NOMO-1 treated with dmso at 0.1 percent for 144 hours (cell line): ENCODE results near the gene ZC2HC1C.

Source experiments
- DNase-seq: peaks from one replicate; lab custom pipeline; 2025; ENCODE audit not compliant: unreplicated experiment; lab: John Stamatoyannopoulos, UW

The ZC2HC1C gene, protein sequence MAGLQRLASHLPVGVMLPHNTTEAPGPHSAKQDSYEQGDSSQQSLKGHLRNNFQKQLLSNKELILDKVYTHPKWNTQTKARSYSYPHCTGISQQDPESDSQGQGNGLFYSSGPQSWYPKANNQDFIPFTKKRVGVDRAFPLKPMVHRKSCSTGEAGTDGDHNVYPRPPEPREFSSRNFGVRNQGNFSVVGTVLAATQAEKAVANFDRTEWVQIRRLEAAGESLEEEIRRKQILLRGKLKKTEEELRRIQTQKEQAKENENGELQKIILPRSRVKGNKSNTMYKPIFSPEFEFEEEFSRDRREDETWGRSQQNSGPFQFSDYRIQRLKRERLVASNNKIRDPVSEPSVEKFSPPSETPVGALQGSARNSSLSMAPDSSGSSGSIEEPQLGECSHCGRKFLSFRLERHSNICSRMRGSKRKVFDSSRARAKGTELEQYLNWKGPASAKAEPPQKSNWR

DNA sequence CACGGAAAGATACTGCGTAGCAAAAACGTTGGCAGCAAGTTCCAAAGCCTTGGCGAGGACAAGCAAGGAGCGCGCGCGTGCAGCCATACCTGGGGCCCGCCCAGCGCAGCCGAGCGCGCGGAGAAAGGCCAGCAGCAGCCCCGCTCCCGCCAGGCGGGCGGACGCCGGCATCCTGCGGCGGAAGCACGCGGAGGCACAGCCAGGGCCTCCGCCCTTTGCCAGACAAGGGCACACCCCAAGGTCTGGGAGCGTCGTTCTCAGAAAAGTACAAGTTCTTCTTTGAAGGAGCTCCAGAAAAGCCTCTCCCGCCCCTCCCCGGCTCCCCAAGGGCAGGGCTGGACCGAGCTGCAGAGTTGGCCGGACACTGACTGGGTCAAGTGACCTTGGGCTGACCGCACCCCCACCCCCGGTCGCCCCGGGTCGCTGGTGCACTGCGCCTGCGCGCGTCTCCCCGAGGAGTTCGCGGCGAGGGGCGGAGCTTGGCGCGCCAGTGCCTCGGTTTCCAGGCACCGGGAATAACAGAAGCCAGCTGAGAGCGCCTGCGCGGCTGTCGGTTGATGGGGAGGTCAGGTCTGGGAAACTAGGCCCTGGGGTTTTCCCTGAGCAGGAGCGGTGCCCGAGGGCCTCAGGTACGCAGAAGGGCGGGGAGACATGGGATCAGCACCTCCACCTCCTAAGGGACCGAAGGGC, at the start of gene ZC2HC1C:
ZC2HC1C (plus strand) TSS at position 521 of the 690 bp plus-strand sequence. CDS start 933 bp downstream, outside the sequence.
- peak; percentile 70 for DNase-seq

DNA sequence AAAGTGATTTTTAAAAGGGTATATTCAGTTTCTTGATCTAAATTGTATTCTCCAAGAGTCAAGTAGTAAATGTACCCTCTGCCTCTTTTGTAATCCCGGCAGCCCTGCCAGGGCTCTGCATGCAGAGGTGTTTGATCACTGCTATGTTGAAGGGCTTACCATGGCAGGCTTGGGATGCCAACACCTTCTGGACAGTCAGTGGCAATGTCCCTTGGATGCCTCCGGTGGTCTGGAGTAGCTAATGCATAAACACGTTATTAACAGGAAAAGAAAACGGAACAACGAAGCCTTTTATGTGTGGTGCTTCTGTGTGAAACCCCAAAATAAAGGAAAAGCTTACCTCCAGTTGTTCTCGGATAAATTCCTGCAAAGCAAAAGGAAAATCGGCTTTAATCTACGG, 46.8 kb upstream of the ZC2HC1C start:
- DNase-seq = no peak

DNA sequence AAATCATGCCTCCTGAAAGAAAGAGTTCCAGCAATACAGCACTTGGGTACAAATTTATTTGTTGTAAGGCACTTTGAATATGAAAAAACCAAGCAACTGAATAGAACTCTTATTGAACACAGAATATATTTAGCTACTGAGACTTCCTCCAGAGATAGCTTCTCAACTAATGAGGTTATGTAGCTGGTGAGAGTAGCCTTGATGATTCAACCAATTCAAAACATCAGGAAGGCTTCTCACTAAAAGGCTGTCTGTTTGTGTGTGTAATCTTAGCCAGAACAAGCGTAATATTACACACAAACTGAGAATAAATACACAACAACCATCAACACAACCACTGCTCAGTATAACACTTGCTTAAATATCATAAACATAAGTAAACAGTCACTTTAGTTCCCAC, 46.3 kb upstream of the ZC2HC1C start:
- no peak for DNase-seq

DNA sequence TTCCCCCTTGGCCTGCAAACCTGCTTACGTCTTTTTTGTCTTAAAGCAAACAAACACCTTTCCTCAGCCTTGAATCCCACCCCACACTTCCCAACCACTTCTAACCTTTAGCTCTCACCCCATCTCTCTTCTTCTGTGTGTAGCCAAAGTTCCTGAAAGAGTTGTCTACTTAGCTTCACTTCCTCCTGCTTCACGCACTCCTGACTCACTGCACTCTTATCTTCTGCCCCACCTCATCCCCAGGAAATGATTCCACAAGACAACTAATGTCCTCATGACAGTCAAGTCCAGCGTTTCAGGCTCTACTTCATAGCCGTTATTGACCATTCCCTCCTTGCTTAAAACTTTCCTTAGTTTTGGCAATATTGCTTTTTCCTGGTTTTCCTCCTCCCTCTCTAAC, 44.4 kb upstream of the ZC2HC1C start:
- DNase-seq = no peak

DNA sequence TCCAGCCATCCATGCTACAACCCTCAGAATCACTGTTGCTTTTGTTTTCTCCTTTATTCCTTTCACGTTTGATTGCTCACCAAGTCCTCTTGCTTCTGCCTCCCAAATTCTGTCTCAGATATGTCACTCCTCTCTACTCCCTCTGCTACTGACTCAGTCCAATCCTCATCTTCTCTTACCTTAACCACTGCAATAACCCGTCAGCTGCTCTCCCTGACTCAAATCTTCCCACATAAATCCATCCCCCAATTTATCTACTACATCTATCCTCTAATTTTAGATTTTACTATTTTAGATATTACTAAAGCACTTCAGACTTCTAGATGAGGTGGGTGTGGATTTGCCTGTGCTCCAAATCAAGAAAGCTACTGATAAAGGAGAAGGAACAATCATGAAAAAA, 43.6 kb upstream of the ZC2HC1C start:
- no peak for DNase-seq

DNA sequence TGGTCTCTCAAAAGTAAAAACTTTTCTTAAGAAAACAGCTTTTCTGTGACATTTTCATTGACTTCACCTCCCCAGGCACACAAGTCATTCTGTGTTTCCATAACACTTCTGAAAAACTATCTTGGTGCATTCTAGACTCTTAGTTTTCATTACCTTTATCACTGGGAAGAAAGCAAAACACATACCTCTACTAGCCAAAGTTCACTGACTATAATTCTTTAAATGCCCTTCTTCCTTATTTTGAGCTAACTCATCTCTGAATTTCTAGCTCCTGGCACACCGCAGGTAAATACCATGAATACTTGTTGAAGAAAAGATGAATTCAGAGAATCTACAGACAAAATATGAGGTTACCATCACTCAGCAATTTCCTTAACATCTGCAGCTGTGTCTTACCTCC, 39.3 kb upstream of the ZC2HC1C start:
- no peak for DNase-seq

DNA sequence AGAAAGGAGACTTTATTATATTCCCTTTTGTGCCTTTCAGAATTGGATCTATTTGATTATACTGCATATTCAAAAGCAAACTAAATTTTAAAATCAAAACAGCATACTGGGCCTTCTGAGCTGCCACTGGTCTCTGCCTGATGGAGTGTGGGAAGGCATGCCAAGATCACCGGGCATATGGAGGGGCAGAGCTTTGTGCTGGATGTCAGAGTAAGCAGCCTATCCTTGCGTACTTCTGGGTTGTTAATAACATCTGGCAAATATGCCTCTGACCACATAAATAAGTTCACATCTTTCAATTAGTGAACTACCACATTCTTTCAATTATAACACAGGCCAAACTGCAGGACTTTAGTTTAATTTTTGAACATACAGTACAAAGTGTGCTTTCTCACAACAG, 36.5 kb upstream of the ZC2HC1C start:
- no peak for DNase-seq

DNA sequence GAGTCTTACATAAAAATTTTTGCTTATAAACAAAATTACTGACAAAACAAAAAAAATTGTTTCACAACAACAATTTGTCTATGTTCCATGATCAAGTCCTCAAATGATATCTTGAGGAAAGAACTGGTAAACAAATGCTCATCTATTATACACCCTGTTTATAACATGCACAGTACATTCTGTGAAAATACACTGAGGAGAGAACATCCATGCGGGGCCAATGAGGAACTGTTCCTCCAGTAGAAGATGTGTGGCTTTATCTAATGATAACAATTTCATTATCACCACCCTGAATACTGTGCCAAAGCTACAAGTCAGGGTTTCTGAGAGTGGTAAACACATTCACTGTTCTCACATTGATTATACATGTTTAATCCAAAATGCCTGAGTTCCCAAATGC, 28.9 kb upstream of the ZC2HC1C start:
- DNase-seq = no peak

DNA sequence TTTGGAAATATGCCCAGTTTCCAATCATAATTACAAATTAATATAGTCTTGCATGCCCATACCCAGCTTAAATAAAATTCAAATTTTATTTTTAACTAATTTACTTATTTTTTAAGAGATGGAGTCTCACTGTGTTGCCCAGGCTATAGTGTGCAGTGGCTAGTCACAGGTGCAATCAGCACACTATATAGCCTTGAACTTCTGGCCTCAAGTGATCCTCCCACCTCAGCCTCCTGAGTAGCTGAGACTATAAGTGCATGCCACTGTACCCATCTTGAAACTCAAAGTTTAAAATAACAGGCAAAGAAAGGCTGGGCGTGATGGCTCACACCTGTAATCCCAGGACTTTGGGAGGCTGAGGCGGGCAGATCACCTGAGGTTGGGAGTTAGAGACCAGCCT, 28.5 kb upstream of the ZC2HC1C start:
- DNase-seq = no peak

DNA sequence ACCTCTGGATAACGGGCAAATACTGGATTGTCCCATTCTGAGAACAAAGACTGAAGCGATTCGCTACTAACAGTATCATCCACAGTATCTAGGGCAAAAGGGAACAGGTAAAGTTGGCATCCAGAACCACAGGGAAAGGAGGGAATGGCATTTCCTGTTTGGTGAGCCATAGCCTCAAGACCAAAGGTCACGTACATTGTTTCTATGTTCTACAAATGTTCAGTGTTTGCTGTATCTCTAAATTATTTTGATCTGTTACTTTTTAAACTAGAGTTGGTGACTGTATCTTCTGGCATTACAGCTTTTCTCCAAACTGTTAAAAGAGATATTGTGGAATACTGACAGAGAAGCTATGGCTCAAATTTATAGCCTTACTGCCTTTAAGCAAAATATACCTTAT, 27.8 kb upstream of the ZC2HC1C start:
- no peak for DNase-seq

DNA sequence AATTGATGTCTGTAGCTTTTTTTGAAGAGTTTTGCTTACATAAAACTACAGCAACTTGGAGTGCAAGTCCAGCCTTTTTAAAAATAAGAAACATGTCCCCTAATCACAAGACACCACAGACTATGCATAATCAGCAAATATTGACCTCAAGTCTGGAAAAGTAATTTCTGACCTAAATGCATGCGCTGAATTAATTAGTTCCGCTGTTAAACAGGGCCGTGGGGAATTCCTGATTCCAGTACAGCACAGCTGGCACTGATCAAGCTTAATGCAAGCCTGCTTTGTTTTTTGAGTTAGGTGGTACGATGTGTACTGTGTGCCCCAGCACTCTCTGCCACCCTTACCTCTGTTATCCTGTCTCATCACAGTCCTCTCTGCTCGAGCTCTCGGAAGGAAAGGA, 27.4 kb upstream of the ZC2HC1C start:
- no peak for DNase-seq

DNA sequence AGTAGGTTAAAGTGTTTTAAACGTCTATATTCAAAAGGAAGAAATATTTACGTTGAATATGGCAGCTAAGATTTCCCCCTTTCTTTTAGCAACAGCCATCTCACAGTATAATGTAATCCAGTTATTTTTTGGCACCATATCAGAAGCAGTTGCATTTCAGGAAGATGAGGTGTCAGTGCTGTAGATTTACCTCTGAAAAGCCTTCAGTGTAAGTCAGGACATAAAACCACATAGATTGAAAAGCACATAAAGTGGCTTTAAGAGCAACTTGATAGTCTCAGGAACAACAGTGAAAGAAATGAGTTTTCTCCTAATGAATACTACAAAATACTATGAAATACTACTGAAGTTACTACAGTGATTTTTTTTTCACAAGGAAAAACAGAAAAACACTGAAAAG, 25.1 kb upstream of the ZC2HC1C start:
- no peak for DNase-seq

DNA sequence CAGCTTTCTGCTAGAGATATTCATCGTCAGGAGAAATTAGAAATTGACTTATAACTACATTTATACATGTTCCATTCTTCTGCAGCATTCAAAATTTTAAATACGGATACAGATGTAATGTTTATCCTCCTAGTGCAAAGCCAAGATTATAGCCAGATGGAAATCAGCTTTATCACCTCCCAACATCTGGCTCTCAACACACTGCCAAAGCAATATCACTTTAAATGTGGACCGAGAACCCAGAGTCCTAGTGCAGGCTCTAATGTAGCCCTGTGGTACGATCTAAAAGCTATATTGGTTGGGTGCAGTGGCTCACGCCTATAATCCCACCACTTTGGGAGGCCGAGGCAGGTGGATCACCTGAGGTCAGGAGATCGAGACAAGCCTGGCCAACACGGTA, 24.7 kb upstream of the ZC2HC1C start:
- DNase-seq = no peak

DNA sequence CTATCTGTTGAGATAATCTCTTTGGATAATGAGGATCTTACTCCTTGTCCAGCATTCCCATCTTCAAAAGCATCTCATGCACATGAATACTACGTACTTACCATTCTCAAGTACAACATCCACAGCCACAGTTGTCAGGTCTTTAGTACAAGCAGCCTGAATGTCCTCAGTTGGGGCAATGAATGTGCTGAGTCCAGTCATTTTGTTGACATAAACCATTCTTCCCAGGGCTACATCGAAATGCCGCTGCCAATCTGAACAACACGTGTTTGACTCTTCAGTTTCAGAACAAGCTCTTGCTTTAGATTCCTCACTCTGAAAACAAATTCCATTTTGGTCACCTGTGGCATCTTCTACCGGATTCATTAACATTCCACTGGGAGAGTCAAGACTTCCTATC, 23.2 kb upstream of the ZC2HC1C start:
- DNase-seq = no peak

DNA sequence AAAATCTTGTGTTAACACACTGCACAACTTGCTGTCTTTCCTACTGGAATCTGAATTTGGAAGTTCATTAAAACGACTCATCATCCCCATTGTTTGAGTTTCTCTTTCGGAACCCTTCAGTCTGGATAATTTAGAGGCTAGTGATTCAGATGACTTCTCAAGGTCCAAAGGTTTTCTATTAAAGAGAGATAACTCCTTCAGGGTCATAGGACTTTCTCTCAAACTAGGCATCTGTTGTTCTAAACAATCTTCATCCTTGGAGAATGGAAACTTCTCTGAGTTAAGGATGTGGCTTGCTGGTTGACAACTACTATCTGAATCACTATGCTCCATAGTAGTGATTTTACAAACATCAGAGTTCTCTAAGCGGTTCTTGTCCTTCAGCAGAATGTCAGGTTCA, 22.5 kb upstream of the ZC2HC1C start:
- no peak for DNase-seq

DNA sequence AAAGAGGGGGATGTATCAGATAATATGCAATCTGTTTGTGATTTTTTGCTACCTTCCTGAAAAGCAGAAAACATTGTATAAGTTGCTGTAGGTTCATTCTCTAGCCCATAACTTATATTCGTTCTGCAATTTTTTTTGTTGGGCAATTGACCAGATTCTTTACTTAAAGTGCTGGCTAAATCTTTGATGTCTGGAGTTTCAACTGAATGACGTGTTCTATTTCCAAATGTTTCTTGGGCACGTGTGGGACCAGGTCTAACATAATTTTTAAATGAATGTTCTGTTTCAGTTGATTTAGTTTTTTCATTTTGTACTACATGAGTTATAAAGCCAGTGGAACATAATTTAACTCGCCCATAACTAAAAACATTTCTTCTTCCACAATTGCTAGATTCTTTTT, 21.9 kb upstream of the ZC2HC1C start:
- DNase-seq = no peak

DNA sequence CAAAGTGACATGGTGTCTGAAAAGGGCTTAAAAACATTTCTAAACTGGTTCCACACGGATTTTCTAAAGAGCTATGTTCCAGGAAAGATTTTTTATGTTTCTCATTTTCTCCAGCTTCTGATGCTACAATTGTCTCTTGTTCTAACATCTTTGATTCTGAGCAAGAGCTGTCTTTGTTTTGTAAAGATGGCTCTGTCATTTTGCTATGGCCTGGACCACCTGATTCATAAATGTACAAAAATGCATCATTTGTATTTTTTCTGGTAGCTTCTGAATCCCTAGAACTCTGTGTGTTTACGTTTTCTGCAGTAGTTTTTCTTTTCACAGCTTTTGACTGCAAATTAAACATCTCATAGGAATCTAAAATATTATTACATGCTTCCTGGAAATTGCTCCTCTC, 21.3 kb upstream of the ZC2HC1C start:
- DNase-seq = no peak

DNA sequence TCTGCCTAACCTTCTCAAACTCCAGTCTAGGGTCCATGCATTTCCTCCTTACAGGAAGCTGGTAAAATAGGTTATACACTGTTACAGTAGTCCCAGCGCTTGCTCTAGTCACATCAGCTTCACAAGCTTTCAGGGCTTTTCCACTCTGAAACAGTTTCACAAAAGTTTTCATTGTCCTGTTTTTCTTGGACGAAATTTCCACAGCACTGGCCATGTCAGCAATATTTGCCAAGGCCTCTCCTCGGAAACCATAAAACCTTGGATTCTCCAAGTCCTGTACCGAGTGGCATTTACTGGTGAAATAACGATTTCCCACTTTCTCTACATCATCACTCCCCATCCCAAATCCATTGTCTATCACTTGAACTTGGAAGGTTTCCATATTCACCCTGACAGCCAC, 20.3 kb upstream of the ZC2HC1C start:
- DNase-seq = no peak

DNA sequence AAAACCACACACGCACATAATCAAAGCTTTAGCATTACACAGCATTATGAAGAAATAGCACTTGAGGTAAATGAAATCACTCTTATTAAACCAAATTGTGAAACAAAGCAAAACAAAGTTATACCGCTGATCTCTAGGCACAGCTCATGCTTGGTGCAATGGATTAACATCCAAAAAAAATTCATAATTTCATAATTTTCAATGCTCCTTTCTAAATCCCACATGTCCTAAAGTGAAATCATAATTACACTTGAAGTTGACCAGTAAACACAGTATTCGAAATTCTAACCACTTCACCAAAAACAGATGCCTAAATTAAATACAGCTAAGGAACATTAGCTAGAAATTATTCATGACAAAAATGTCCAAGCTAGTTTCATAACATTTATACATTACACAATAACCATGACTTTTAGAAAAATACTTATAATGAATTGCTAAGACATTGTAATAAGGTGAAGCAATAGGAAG, 19.7 kb upstream of the ZC2HC1C start:
- peak; percentile 10 for DNase-seq

DNA sequence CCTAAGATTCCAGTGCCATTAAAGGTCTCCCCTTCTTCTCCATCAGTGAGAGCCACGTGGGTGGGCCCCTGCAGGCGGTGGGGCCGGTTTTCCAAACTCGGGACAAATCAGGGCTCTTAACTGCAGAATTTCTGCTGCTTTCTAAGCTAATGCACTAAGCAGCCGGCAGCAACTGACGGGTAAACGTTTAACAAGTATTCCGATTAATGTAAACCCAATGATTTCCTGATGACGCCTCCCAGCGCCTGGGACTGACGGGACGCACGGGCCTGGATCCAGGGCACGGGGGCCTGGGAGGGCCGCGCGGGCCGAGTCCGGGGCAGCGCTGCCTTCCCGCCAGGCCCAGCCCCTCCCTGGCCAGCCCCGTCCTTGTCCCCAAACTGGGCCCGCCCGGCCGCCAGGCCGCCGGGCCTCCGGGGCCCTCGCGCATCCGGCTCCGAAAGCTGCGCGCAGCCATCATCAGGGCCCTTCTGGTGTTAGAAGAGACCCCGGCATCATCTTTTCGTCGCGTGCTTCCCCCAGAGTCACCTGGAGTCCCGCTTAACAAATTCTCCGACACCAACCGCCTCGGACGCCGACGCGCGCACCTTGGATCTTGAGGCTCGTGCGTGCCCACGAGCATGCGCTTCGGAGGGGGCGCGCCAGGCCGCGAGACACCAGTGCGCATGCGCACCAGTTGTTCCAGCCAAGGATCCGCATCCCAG, 18.4 kb upstream of the ZC2HC1C start, which contains the start of gene MLH3:
MLH3 (minus strand) TSS at position 616 of the 704 bp plus-strand sequence. CDS start 1,812 bp downstream, outside the sequence.
- peak; percentile 58 for DNase-seq

DNA sequence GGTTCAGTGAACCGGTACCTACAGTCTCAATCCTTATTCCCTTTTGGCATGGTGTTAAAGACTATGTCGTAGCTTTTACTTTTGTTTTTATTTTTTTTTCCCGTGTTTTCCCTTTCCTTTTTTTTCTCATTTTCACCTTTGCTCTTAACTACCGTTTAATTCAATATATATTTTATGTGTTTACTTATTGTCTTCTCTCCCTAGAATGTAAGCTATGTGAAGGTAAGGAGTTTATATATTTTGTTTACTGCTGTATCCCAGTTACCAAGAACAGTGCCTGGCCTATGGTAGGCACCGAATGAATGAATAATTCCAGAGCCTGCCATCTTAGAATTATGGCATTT, 17.9 kb upstream of the ZC2HC1C start:
- DNase-seq = no peak
